HepG2 (cell line): Measurements from ENCODE around the gene FNDC3A. TPM values are rescaled to one million over a fixed set of nuclear protein-coding genes. Genes with fewer than 3 reads are reported as not detected.

Source experiments
- AGO1 ChIP-seq: fragments of 200-400 bp; formaldehyde crosslinking; IDR thresholded peaks from 2 replicates; pipeline ENCODE4 v1.6.1; 2017; ENCODE audit warnings: mild to moderate bottlenecking, low read depth, low read length, moderate library complexity; ENCODE audit not compliant: poor library complexity, severe bottlenecking
- CENPBD1 ChIP-seq: sonication (generic); formaldehyde crosslinking; IDR thresholded peaks from 2 replicates; pipeline ENCODE4 v1.8.0; 2022; ENCODE audit warnings: missing genetic modification reagents, low read depth, mild to moderate bottlenecking, borderline replicate concordance
- CREM ChIP-seq, 2 experiments: sonication (generic) in 1 of 2; formaldehyde crosslinking in 1 of 2; IDR thresholded peaks; 2 replicates each; pipeline versions ENCODE4 v1.4.0 to v1.6.1; 2016 to 2020; ENCODE audit warnings: antibody characterized with exemption in 1 of 2, mild to moderate bottlenecking in 1 of 2, missing genetic modification reagents in 1 of 2
- PHF8 ChIP-seq: sonication (generic); formaldehyde crosslinking; IDR thresholded peaks from 2 replicates; pipeline ENCODE4 v1.5.0; 2020; ENCODE audit warnings: missing genetic modification reagents
- PPARG ChIP-seq: conservative IDR thresholded peaks from 2 replicates; pipeline ENCODE4 v1.6.1; 2016; ENCODE audit warnings: missing biosample characterization, missing genetic modification reagents
- PRPF4 ChIP-seq: fragments of 200-400 bp; formaldehyde crosslinking; IDR thresholded peaks from 2 replicates; pipeline ENCODE4 v1.6.1; 2016; ENCODE audit warnings: low read length, low read depth; ENCODE audit not compliant: poor library complexity, severe bottlenecking
- RARG ChIP-seq: sonication (generic); formaldehyde crosslinking; IDR thresholded peaks from 2 replicates; pipeline ENCODE4 v1.4.0; 2020; ENCODE audit warnings: low read depth, mild to moderate bottlenecking, missing genetic modification reagents
- RBM22 ChIP-seq: fragments of 200-400 bp; formaldehyde crosslinking; optimal IDR thresholded peaks from 2 replicates; pipeline ENCODE3; 2017; ENCODE audit warnings: mild to moderate bottlenecking, low read length, moderate library complexity
- RERE ChIP-seq: IDR thresholded peaks from 2 replicates; pipeline ENCODE4 v1.6.1; 2016; ENCODE audit warnings: low read depth, missing genetic modification reagents, missing compliant biosample characterization
- SRY ChIP-seq: sonication (generic); formaldehyde crosslinking; IDR thresholded peaks from 2 replicates; pipeline ENCODE4 v1.8.0; 2022; ENCODE audit warnings: mild to moderate bottlenecking, missing genetic modification reagents
- TMF1 ChIP-seq: sonication (generic); formaldehyde crosslinking; IDR thresholded peaks from 2 replicates; pipeline ENCODE4 v1.8.1; 2022; ENCODE audit warnings: low read depth, missing genetic modification reagents
- ZBTB7B ChIP-seq: sonication (generic); formaldehyde crosslinking; IDR thresholded peaks from 2 replicates; pipeline ENCODE4 v1.4.0; 2020; ENCODE audit warnings: missing genetic modification reagents
- ZFP1 ChIP-seq: IDR thresholded peaks from 2 replicates; pipeline ENCODE4 v1.6.1; 2016
- ZIK1 ChIP-seq: sonication (generic); formaldehyde crosslinking; IDR thresholded peaks from 2 replicates; pipeline ENCODE4 v1.5.0; 2020; ENCODE audit warnings: mild to moderate bottlenecking, low read depth, missing genetic modification reagents, borderline replicate concordance
- ZNF335 ChIP-seq: sonication (generic); formaldehyde crosslinking; IDR thresholded peaks from 2 replicates; pipeline ENCODE4 v1.4.0; 2020; ENCODE audit warnings: missing genetic modification reagents
- ZNF703 ChIP-seq: sonication (generic); formaldehyde crosslinking; IDR thresholded peaks from 2 replicates; pipeline ENCODE4 v1.5.1; 2020; ENCODE audit warnings: missing genetic modification reagents, mild to moderate bottlenecking, moderate library complexity, borderline replicate concordance
- ZNF883 ChIP-seq: sonication (generic); formaldehyde crosslinking; IDR thresholded peaks from 2 replicates; pipeline ENCODE4 v1.5.1; 2020; ENCODE audit warnings: mild to moderate bottlenecking, missing genetic modification reagents; ENCODE audit errors: not compliant biosample characterization
- polyA plus RNA-seq, 8 experiments: library from polyadenylated mRNA; depleted of rRNA in 3 of 8; stranded (reverse) in 7 of 8; unstranded in 1 of 8; fragments of >200 nt; fragmentation: Illumina TruSeq in 4 of 8; extraction: Trizol in 4 of 8; gene quantifications; 2 replicates each; pipeline versions ENCODE4 v1.2.1 to v1.2.3, GENCODE V29; 2011 to 2016; ENCODE audit warnings: low read depth in 4 of 8, missing spikeins in 1 of 8, mixed read lengths in 1 of 8; ENCODE audit not compliant: insufficient read depth in 1 of 8
- total RNA-seq, 5 experiments: library from RNA; depleted of rRNA; stranded (reverse); fragments of >200 nt; fragmentation: Illumina TruSeq; extraction: Trizol; gene quantifications; 2 replicates each; pipeline ENCODE4 v1.2.3, GENCODE V29; 2016; ENCODE audit warnings: low read depth in 1 of 5
- TF ChIP-seq, protein P1 (sequence below): sonication (generic); formaldehyde crosslinking; conservative IDR thresholded peaks from 2 replicates; pipeline ENCODE4 v1.4.0; 2020; ENCODE audit warnings: missing genetic modification reagents
- TF ChIP-seq, protein P2 (sequence below): sonication (generic); formaldehyde crosslinking; IDR thresholded peaks from 2 replicates; pipeline ENCODE4 v1.4.0; 2020; ENCODE audit warnings: missing genetic modification reagents

The FNDC3A gene
- total and polyA plus RNA-seq, 2 of the 13 experiments (the other 11 are each of a cell fraction or from before 2014, with no cell fraction given): 36.7 to 39.3 TPM

DNA sequence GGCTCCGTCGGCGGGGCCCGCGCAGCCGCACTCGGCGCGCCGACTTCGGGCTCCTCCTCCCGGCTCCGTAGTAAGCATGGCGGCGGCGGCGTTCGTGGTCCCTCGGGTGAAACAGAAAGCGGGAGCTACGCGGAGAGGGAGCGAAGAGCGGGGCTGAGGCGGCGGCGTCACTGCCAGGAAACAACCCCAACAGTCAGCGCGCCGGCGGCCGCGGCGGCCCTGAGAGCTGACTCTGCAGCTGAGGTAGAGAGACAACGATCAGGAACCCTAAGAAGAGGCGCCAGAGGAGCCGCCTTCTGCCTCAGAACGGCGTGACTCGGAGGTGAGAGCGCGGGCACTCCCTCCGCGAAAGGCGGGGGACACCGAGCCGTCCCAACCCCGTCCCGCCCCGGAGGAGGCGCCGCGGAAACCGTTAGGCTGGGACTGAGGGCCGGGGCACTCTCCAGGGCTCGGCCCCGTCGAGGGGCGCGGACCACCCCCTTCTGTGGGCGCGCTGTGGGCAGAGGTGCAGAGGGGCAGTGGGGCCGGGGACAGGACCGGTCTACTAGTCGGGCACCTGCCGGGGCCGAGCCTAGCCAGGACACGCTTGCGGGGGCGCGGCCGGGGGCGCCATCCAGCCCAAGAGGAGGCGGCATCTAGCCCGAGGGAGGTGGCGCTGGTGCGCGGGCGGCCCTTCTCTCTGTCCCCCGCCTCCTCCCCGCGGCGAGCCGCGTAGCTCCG is at the start of gene FNDC3A (continued):
- no peak for TF ChIP-seq RERE (CRISPR knock-in tag)
- peak; percentile 77 for TF ChIP-seq ZBTB7B (CRISPR knock-in tag)
- TF ChIP-seq PPARG (CRISPR knock-in tag): no peak
- TF ChIP-seq, protein P1, sequence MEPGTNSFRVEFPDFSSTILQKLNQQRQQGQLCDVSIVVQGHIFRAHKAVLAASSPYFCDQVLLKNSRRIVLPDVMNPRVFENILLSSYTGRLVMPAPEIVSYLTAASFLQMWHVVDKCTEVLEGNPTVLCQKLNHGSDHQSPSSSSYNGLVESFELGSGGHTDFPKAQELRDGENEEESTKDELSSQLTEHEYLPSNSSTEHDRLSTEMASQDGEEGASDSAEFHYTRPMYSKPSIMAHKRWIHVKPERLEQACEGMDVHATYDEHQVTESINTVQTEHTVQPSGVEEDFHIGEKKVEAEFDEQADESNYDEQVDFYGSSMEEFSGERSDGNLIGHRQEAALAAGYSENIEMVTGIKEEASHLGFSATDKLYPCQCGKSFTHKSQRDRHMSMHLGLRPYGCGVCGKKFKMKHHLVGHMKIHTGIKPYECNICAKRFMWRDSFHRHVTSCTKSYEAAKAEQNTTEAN (CRISPR knock-in tag): no peak; the same call in 1 of the 2 replicates
- TF ChIP-seq CENPBD1 (CRISPR knock-in tag): no peak
- TF ChIP-seq ZNF703 (CRISPR knock-in tag): no peak; the same call in 1 of the 2 replicates
- TF ChIP-seq, protein P2, sequence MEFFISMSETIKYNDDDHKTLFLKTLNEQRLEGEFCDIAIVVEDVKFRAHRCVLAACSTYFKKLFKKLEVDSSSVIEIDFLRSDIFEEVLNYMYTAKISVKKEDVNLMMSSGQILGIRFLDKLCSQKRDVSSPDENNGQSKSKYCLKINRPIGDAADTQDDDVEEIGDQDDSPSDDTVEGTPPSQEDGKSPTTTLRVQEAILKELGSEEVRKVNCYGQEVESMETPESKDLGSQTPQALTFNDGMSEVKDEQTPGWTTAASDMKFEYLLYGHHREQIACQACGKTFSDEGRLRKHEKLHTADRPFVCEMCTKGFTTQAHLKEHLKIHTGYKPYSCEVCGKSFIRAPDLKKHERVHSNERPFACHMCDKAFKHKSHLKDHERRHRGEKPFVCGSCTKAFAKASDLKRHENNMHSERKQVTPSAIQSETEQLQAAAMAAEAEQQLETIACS (CRISPR knock-in tag): peak; percentile 39; the same call in 1 of the 2 replicates
- TF ChIP-seq CREM (IDR thresholded peaks at IDR 0.05): no peak
- no peak for TF ChIP-seq CREM (CRISPR knock-in tag; IDR thresholded peaks at IDR 0.05)
- no peak for TF ChIP-seq ZIK1
- TF ChIP-seq RARG (CRISPR knock-in tag): no peak
- TF ChIP-seq PRPF4: no peak
- peak; percentile 58 for TF ChIP-seq AGO1
- peak; percentile 88 for TF ChIP-seq PHF8 (CRISPR knock-in tag)
- no peak for TF ChIP-seq ZFP1 (CRISPR knock-in tag)
- TF ChIP-seq ZNF335 (CRISPR knock-in tag): no peak
- 0 out of 2 replicates have a peak, but pooled peaks have one; percentile 27 for TF ChIP-seq TMF1 (CRISPR knock-in tag)
- TF ChIP-seq RBM22: peak; percentile 50
- peak; percentile 53 for TF ChIP-seq ZNF883
- TF ChIP-seq SRY: peak; percentile 54
